GM12878 (cell line): ENCODE measurements around the gene XKR3. TPM values are rescaled to one million over a fixed set of nuclear protein-coding genes. Genes with fewer than 3 reads are reported as not detected.

Experiments
- ATAC-seq: fragments of 200-7000 bp; cut with Tn5 transposase; 3 replicates; pipeline ENCODE4 v1.9.1; 2020; ENCODE audit warnings: mild to moderate bottlenecking, moderate library complexity
- BruUV-seq: library from RNA; stranded (reverse); fragments of 400-500 nt; replicated peaks from 2 replicates; lab custom pipeline; 2021; lab: Mats Ljungman, UMichigan
- CTCF ChIA-PET: fragments of 300-600 bp; sonication (Branson Sonifier 250); formaldehyde crosslinking; extraction: SDS; loops from one replicate; lab custom pipeline; 2021; ENCODE audit warnings: inconsistent platforms; lab: Yijun Ruan, JAX
- POLR2A ChIA-PET: fragments of 350-600 bp; formaldehyde crosslinking; extraction: SDS; loops from one replicate; lab custom pipeline; 2021; ENCODE audit warnings: inconsistent platforms; lab: Charles Lee
- RAD21 ChIA-PET: fragments of 300-600 bp; sonication (Branson Sonifier 250); formaldehyde crosslinking; loops from one replicate; lab custom pipeline; 2023; ENCODE audit warnings: antibody characterized with exemption; ENCODE audit not compliant: unreplicated experiment; lab: Charles Lee
- SMC1A ChIA-PET: fragments of 300-600 bp; sonication (Branson Sonifier 250); formaldehyde crosslinking; loops from one replicate; lab custom pipeline; 2023; ENCODE audit not compliant: unreplicated experiment, uncharacterized antibody; lab: Charles Lee
- DNase-seq: peaks from one replicate; pipeline ENCODE4 v3.0.0-alpha.2; 2011; ENCODE audit warnings: low read depth, low spot score
- FAIRE-seq: peaks from 3 replicates; lab custom pipeline; 2011; peaks lifted over from hg19 to GRCh38; lab: Jason Lieb, UNC
- H2AFZ ChIP-seq: 2 replicates; pipeline ENCODE4 v1.6.0; 2011; ENCODE audit warnings: low read depth, low read length, control low read depth; ENCODE audit not compliant: control insufficient read depth
- H3K27ac ChIP-seq: 2 replicates; pipeline ENCODE4 v1.5.1; 2011; ENCODE audit warnings: control low read depth; ENCODE audit not compliant: control insufficient read depth, insufficient read depth
- H3K27me3 ChIP-seq, 2 experiments: replicated peaks in 1 of 2; 2 replicates each; pipeline versions ENCODE4 v1.6.0 to v1.6.1; 2011; ENCODE audit warnings: low read length in 1 of 2; ENCODE audit not compliant: control insufficient read depth in 2 of 2, insufficient read depth in 2 of 2
- H3K36me3 ChIP-seq, 2 experiments: 2 replicates each; pipeline ENCODE4 v1.5.1; 2011; ENCODE audit warnings: low read length in 1 of 2; ENCODE audit not compliant: control insufficient read depth in 2 of 2, insufficient read depth in 2 of 2
- H3K4me1 ChIP-seq: 2 replicates; pipeline ENCODE4 v1.6.1; 2011; ENCODE audit warnings: mild to moderate bottlenecking, low read length, moderate library complexity, mixed read lengths; ENCODE audit not compliant: control insufficient read depth, insufficient read depth
- H3K4me2 ChIP-seq: 2 replicates; pipeline ENCODE4 v1.6.0; 2011; ENCODE audit warnings: control low read depth; ENCODE audit not compliant: control insufficient read depth, insufficient read depth
- H3K4me3 ChIP-seq: fragments of 200-600 bp; sonication (generic); 2 replicates; pipeline ENCODE4 v1.5.1; 2016
- H3K79me2 ChIP-seq: 2 replicates; pipeline ENCODE4 v1.6.0; 2011; ENCODE audit warnings: low read length; ENCODE audit not compliant: control insufficient read depth, insufficient read depth
- H3K9ac ChIP-seq: 2 replicates; pipeline ENCODE4 v1.8.0; 2011; ENCODE audit warnings: low read length, control low read depth, mixed read lengths; ENCODE audit not compliant: control insufficient read depth, insufficient read depth
- H3K9me3 ChIP-seq: replicated peaks from 3 replicates; pipeline ENCODE4 v1.5.1; 2011; ENCODE audit warnings: mild to moderate bottlenecking, low read length; ENCODE audit not compliant: control insufficient read depth, insufficient read depth
- H4K20me1 ChIP-seq: 2 replicates; pipeline ENCODE4 v1.6.0; 2011; ENCODE audit not compliant: control insufficient read depth, insufficient read depth
- CBFB ChIP-seq: IDR thresholded peaks from 2 replicates; pipeline ENCODE4 v1.6.1; 2016; ENCODE audit warnings: antibody characterized with exemption, low read depth
- EED ChIP-seq: sonication (generic); IDR thresholded peaks from 2 replicates; pipeline ENCODE4 v1.6.1; 2016; ENCODE audit warnings: antibody characterized with exemption, low read depth
- MTA2 ChIP-seq: fragments of 450-650 bp; IDR thresholded peaks from 2 replicates; pipeline ENCODE4 v1.6.1; 2016; ENCODE audit warnings: low read depth, mild to moderate bottlenecking, moderate library complexity
- STAT1 ChIP-seq: fragments of 450-650 bp; conservative IDR thresholded peaks from 2 replicates; pipeline ENCODE4 v1.6.1; 2014; ENCODE audit warnings: antibody characterized with exemption, mild to moderate bottlenecking
- WRNIP1 ChIP-seq: IDR thresholded peaks from 2 replicates; pipeline ENCODE4 v1.6.1; 2011; ENCODE audit warnings: low read depth, low read length, improper control_type of control experiment, borderline replicate concordance
- YBX1 ChIP-seq: fragments of 450-650 bp; IDR thresholded peaks from 2 replicates; pipeline ENCODE4 v1.6.1; 2016; ENCODE audit warnings: antibody characterized with exemption
- ZNF592 ChIP-seq: fragments of 450-650 bp; IDR thresholded peaks from 2 replicates; pipeline ENCODE4 v1.6.1; 2017; ENCODE audit warnings: mild to moderate bottlenecking, moderate library complexity
- in situ Hi-C: fragments of 300-500 bp; cut with MboI; formaldehyde crosslinking; loops from 9 replicates; pipeline ENCODE4 v1.14.3; 2018; ENCODE audit warnings: mixed read lengths
- intact Hi-C: fragments of 100-400 bp; cut with micrococcal nuclease; formaldehyde crosslinking; loops from one replicate; pipeline ENCODE4 v1.14.2; 2022; ENCODE audit not compliant: unreplicated experiment
- polyA plus RNA-seq, 11 experiments: library from polyadenylated mRNA; depleted of rRNA in 4 of 11; unstranded in 6 of 11; stranded (reverse) in 5 of 11; fragments of >200 nt; fragmentation: Nextera tagmentation in 4 of 11; fragmentation: Illumina TruSeq in 1 of 11; extraction: Ambion mirVana in 4 of 11; extraction: Trizol in 1 of 11; gene quantifications; 1 replicate in 1 of 11; 2 replicates in 10 of 11; pipeline versions ENCODE4 v1.2.1 to v1.2.3, GENCODE V29; 2011 to 2016; ENCODE audit warnings: inconsistent platforms in 2 of 11, missing spikeins in 2 of 11, low read depth in 1 of 11
- total RNA-seq, 4 experiments: library from RNA; depleted of rRNA in 3 of 4; stranded (reverse); fragments of >200 nt in 3 of 4; fragmentation: Illumina TruSeq in 1 of 4; extraction: Trizol in 1 of 4; gene quantifications; 2 replicates each; pipeline versions ENCODE4 v1.2.1 to v1.2.3, GENCODE V29; 2013 to 2021
- TF ChIP-seq, protein P1 (sequence below): fragments of 150-350 bp; IDR thresholded peaks from 2 replicates; pipeline ENCODE4 v1.6.1; 2016; ENCODE audit warnings: low read depth, low read length
- TF ChIP-seq, protein P2 (sequence below): fragments of 450-650 bp; IDR thresholded peaks from 2 replicates; pipeline ENCODE4 v1.6.1; 2016; ENCODE audit warnings: mild to moderate bottlenecking, moderate library complexity, borderline replicate concordance

Gene XKR3
- total and polyA plus RNA-seq, 10 of the 15 experiments (the other 5 are each of a cell fraction or from before 2014, with no cell fraction given), result 0.09 to 0.14 TPM; not detected in 8

DNA sequence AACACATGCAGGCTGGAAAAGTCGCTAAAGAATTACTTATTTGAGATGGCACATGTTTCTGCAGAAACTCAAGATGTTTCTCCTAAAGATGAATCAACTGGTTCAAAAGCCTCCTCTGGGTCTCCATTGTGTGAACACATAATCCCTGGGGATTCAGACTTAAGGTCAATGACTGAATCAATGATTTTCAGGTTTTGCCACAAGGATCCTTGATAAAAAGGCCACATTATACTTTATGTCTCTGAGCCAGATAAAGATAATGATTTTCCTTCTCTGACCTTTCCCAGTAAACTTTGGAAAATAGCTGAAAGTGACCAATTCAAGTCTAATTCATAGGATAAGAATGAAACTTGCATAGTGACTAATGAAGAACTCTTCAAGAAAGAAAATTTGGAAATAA is 2.3 kb upstream of the XKR3 start (continued):
- TF ChIP-seq, protein P1, sequence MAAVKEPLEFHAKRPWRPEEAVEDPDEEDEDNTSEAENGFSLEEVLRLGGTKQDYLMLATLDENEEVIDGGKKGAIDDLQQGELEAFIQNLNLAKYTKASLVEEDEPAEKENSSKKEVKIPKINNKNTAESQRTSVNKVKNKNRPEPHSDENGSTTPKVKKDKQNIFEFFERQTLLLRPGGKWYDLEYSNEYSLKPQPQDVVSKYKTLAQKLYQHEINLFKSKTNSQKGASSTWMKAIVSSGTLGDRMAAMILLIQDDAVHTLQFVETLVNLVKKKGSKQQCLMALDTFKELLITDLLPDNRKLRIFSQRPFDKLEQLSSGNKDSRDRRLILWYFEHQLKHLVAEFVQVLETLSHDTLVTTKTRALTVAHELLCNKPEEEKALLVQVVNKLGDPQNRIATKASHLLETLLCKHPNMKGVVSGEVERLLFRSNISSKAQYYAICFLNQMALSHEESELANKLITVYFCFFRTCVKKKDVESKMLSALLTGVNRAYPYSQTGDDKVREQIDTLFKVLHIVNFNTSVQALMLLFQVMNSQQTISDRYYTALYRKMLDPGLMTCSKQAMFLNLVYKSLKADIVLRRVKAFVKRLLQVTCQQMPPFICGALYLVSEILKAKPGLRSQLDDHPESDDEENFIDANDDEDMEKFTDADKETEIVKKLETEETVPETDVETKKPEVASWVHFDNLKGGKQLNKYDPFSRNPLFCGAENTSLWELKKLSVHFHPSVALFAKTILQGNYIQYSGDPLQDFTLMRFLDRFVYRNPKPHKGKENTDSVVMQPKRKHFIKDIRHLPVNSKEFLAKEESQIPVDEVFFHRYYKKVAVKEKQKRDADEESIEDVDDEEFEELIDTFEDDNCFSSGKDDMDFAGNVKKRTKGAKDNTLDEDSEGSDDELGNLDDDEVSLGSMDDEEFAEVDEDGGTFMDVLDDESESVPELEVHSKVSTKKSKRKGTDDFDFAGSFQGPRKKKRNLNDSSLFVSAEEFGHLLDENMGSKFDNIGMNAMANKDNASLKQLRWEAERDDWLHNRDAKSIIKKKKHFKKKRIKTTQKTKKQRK, result no peak
- no peak for TF ChIP-seq CBFB
- TF ChIP-seq, all 136 proteins: peak for 0

DNA sequence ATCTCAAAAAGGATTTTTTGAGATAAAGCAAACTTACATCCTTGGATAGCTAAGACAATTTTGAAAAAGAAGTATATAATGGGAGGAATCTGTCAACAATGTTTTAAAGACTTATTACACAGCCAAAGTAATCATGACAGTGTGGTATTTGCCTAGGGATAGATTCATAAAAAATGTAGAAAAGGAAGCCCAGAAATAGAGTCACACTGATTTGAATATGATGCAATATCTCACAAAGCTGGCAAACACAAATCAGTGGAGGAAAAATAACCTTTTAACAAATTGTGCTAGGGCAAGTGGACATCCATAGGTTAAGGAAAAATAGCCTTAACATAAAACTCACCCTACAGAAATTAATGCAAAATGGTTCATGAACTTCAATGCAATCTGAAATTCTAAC is 6.0 kb downstream of the XKR3 start:
- ChIA-PET SMC1A (no interaction called here), POLR2A (no interaction called here), CTCF (no interaction called here), RAD21 (no interaction called here)
- H3K9ac ChIP-seq, result no peak overlapping the region
- H3K4me3 ChIP-seq, result no peak overlapping the region
- H4K20me1 ChIP-seq, result no peaks in the 10 kb centered on the region
- H2AFZ ChIP-seq, result no peak overlapping the region
- no peaks in the 10 kb centered on the region for H3K9me3 ChIP-seq
- no peak for ATAC-seq
- no peak overlapping the region for H3K27ac ChIP-seq
- in situ Hi-C loops (no loop called here), intact Hi-C loops (no loop called here)
- TF ChIP-seq MTA2 (no peak), YBX1 (no peak), EED (no peak), WRNIP1 (no peak), ZNF592 (no peak), STAT1 (no peak)
- TF ChIP-seq, protein P2, sequence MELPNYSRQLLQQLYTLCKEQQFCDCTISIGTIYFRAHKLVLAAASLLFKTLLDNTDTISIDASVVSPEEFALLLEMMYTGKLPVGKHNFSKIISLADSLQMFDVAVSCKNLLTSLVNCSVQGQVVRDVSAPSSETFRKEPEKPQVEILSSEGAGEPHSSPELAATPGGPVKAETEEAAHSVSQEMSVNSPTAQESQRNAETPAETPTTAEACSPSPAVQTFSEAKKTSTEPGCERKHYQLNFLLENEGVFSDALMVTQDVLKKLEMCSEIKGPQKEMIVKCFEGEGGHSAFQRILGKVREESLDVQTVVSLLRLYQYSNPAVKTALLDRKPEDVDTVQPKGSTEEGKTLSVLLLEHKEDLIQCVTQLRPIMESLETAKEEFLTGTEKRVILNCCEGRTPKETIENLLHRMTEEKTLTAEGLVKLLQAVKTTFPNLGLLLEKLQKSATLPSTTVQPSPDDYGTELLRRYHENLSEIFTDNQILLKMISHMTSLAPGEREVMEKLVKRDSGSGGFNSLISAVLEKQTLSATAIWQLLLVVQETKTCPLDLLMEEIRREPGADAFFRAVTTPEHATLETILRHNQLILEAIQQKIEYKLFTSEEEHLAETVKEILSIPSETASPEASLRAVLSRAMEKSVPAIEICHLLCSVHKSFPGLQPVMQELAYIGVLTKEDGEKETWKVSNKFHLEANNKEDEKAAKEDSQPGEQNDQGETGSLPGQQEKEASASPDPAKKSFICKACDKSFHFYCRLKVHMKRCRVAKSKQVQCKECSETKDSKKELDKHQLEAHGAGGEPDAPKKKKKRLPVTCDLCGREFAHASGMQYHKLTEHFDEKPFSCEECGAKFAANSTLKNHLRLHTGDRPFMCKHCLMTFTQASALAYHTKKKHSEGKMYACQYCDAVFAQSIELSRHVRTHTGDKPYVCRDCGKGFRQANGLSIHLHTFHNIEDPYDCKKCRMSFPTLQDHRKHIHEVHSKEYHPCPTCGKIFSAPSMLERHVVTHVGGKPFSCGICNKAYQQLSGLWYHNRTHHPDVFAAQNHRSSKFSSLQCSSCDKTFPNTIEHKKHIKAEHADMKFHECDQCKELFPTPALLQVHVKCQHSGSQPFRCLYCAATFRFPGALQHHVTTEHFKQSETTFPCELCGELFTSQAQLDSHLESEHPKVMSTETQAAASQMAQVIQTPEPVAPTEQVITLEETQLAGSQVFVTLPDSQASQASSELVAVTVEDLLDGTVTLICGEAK, result no peak
- no peak for DNase-seq
- H3K4me1 ChIP-seq, result no peaks in the 10 kb centered on the region
- no peak for FAIRE-seq
- H3K36me3 ChIP-seq, result no peaks in the 10 kb centered on the region
- H3K27me3 ChIP-seq, result no peaks in the 10 kb centered on the region
- H3K4me2 ChIP-seq, result no peak overlapping the region
- H3K79me2 ChIP-seq, result no peaks in the 10 kb centered on the region
- BruUV-seq, result no TSS peak
